H9 (cell line): ENCODE measurements around the gene GAS5. TPM values are rescaled to one million over a fixed set of nuclear protein-coding genes. Genes with fewer than 3 reads are reported as not detected.

Source experiments
- DNase-seq: peaks from one replicate; pipeline ENCODE4 v3.0.0-alpha.2; 2017
- H2AFZ ChIP-seq: one replicate; pipeline ENCODE4 v1.6.1; 2013; ENCODE audit warnings: mild to moderate bottlenecking, low read length, control low read depth, moderate library complexity
- H2AK5ac ChIP-seq: 2 replicates; pipeline ENCODE4 v1.6.1; 2013; ENCODE audit warnings: low read length, control low read depth, mixed read lengths; ENCODE audit not compliant: insufficient read length
- H2BK120ac ChIP-seq: one replicate; pipeline ENCODE4 v1.6.1; 2013; ENCODE audit warnings: low read depth, mild to moderate bottlenecking, low read length, control low read depth, inconsistent platforms; ENCODE audit not compliant: poor library complexity, severe bottlenecking
- H2BK12ac ChIP-seq: 2 replicates; pipeline ENCODE4 v1.6.1; 2013; ENCODE audit warnings: low read length, control low read depth, mixed read lengths, low read depth; ENCODE audit not compliant: insufficient read length
- H2BK15ac ChIP-seq: 2 replicates; pipeline ENCODE4 v1.6.1; 2013; ENCODE audit warnings: low read depth, low read length, control low read depth
- H2BK20ac ChIP-seq: one replicate; pipeline ENCODE4 v1.6.1; 2013; ENCODE audit warnings: low read depth, mild to moderate bottlenecking, low read length, control low read depth, inconsistent platforms; ENCODE audit not compliant: poor library complexity, severe bottlenecking
- H2BK5ac ChIP-seq: 2 replicates; pipeline ENCODE4 v1.6.1; 2013; ENCODE audit warnings: low read length, control low read depth, mixed read lengths; ENCODE audit not compliant: insufficient read length
- H3K14ac ChIP-seq: 2 replicates; pipeline ENCODE4 v1.6.1; 2013; ENCODE audit warnings: low read length, control low read depth; ENCODE audit not compliant: insufficient read depth
- H3K18ac ChIP-seq: 2 replicates; pipeline ENCODE4 v1.6.1; 2013; ENCODE audit warnings: low read depth, mild to moderate bottlenecking, mixed read lengths, low read length, control low read depth; ENCODE audit not compliant: insufficient read length
- H3K23ac ChIP-seq: 2 replicates; pipeline ENCODE4 v1.6.1; 2013; ENCODE audit warnings: low read length, control low read depth, mixed read lengths, low read depth; ENCODE audit not compliant: insufficient read length
- H3K23me2 ChIP-seq: 2 replicates; pipeline ENCODE4 v1.6.1; 2013; ENCODE audit warnings: low read depth, mild to moderate bottlenecking, mixed read lengths, low read length, control low read depth; ENCODE audit not compliant: insufficient read length, poor library complexity, severe bottlenecking
- H3K27ac ChIP-seq: 2 replicates; pipeline ENCODE4 v1.5.1; 2013; ENCODE audit warnings: low read length, control low read depth, mixed read lengths, low read depth; ENCODE audit not compliant: insufficient read length
- H3K27me3 ChIP-seq: 2 replicates; pipeline ENCODE4 v1.6.1; 2013; ENCODE audit warnings: low read length, control low read depth, inconsistent platforms; ENCODE audit not compliant: insufficient read depth
- H3K4ac ChIP-seq: 2 replicates; pipeline ENCODE4 v1.6.1; 2013; ENCODE audit warnings: low read depth, mild to moderate bottlenecking, control low read depth, inconsistent platforms, low read length, moderate library complexity
- H3K4me1 ChIP-seq: 2 replicates; pipeline ENCODE4 v1.6.1; 2013; ENCODE audit warnings: low read length, control low read depth, inconsistent platforms; ENCODE audit not compliant: insufficient read depth
- H3K4me2 ChIP-seq: 2 replicates; pipeline ENCODE4 v1.6.1; 2013; ENCODE audit warnings: low read length, control low read depth, mixed read lengths; ENCODE audit not compliant: insufficient read length, insufficient read depth
- H3K56ac ChIP-seq: 2 replicates; pipeline ENCODE4 v1.6.1; 2013; ENCODE audit warnings: low read depth, mild to moderate bottlenecking, mixed read lengths, low read length, control low read depth; ENCODE audit not compliant: insufficient read length
- H3K79me1 ChIP-seq: 2 replicates; pipeline ENCODE4 v1.6.1; 2013; ENCODE audit warnings: low read depth, mild to moderate bottlenecking, moderate library complexity, low read length, control low read depth, inconsistent platforms; ENCODE audit not compliant: insufficient read depth, poor library complexity, severe bottlenecking
- H3K79me2 ChIP-seq: 2 replicates; pipeline ENCODE4 v1.6.1; 2013; ENCODE audit warnings: low read length, control low read depth, inconsistent platforms; ENCODE audit not compliant: insufficient read depth
- H3K9ac ChIP-seq: 2 replicates; pipeline ENCODE4 v1.6.1; 2013; ENCODE audit warnings: low read length, control low read depth, mixed read lengths; ENCODE audit not compliant: insufficient read length; ENCODE audit errors: extremely low read depth
- H3K9me3 ChIP-seq: one replicate; pipeline ENCODE4 v1.6.1; 2013; ENCODE audit warnings: low read depth, low read length, inconsistent platforms; ENCODE audit not compliant: control insufficient read depth
- H3T11ph ChIP-seq: one replicate; pipeline ENCODE4 v1.6.1; 2013; ENCODE audit warnings: mild to moderate bottlenecking, low read length, control low read depth, inconsistent platforms
- H4K20me1 ChIP-seq: one replicate; pipeline ENCODE4 v1.6.1; 2013; ENCODE audit not compliant: control insufficient read depth, insufficient read length, insufficient read depth
- H4K5ac ChIP-seq: 2 replicates; pipeline ENCODE4 v1.6.1; 2013; ENCODE audit warnings: low read depth, mild to moderate bottlenecking, mixed read lengths, low read length, control low read depth; ENCODE audit not compliant: insufficient read length
- H4K8ac ChIP-seq: replicated peaks from 2 replicates; pipeline ENCODE4 v1.6.1; 2013; ENCODE audit warnings: low read length, control low read depth, mixed read lengths, low read depth; ENCODE audit not compliant: insufficient read length
- H4K91ac ChIP-seq: 2 replicates; pipeline ENCODE4 v1.6.1; 2013; ENCODE audit warnings: low read depth, mild to moderate bottlenecking, moderate library complexity, mixed read lengths, low read length, control low read depth; ENCODE audit not compliant: insufficient read length
- H3K27ac Mint-ChIP-seq, 3 experiments: 2 replicates in 2 of 3; 3 replicates in 1 of 3; pipeline ENCODE4 v1.8.0; 2020 to 2021; ENCODE audit warnings: mixed read lengths in 3 of 3, mild to moderate bottlenecking in 1 of 3, moderate library complexity in 1 of 3
- H3K27me3 Mint-ChIP-seq: 2 replicates; pipeline ENCODE4 v1.8.0; 2021; ENCODE audit warnings: low read depth, mild to moderate bottlenecking, moderate library complexity, mixed read lengths
- H3K36me3 Mint-ChIP-seq, 3 experiments: 2 replicates in 2 of 3; 3 replicates in 1 of 3; pipeline ENCODE4 v1.8.0; 2020 to 2021; ENCODE audit warnings: low read depth in 3 of 3, mixed read lengths in 3 of 3; ENCODE audit not compliant: insufficient read depth in 1 of 3
- H3K4me1 Mint-ChIP-seq, 2 experiments: 2 replicates each; pipeline ENCODE4 v1.8.0; 2020; ENCODE audit warnings: mixed read lengths in 2 of 2
- H3K4me3 Mint-ChIP-seq, 2 experiments: 2 replicates in 1 of 2; 3 replicates in 1 of 2; pipeline ENCODE4 v1.8.0; 2020 to 2021; ENCODE audit warnings: mild to moderate bottlenecking in 2 of 2, mixed read lengths in 2 of 2, moderate library complexity in 1 of 2
- H3K9me3 Mint-ChIP-seq, 2 experiments: 2 replicates in 1 of 2; 3 replicates in 1 of 2; pipeline ENCODE4 v1.8.0; 2020; ENCODE audit warnings: mild to moderate bottlenecking in 2 of 2, mixed read lengths in 2 of 2, moderate library complexity in 1 of 2
- WGBS: extraction: QIAGEN DNeasy Blood & Tissue Kit; methylation state at CpG from one replicate; pipeline ENCODE4 v1.1.7; 2013; ENCODE audit warnings: missing lambda C conversion rate, low lambda C conversion rate, mixed read lengths; ENCODE audit not compliant: insufficient read length; ENCODE audit errors: extremely low coverage; 5-methylcytosine and 5-hydroxymethylcytosine counted together
- total RNA-seq: library from RNA; stranded (reverse); gene quantifications from 2 replicates; pipeline ENCODE4 v1.2.1, GENCODE V29; 2021
- TF ChIP-seq, protein P1 (sequence below): fragments of 200-600 bp; sonication (generic); conservative IDR thresholded peaks from 3 replicates; pipeline ENCODE4 v1.8.0; 2021; ENCODE audit warnings: antibody characterized with exemption, mild to moderate bottlenecking

Gene GAS5
- total RNA-seq, 1 experiment from 2014 or later, result 690 TPM

GRCh38 chr1:173869021-173869359 is 1.2 kb upstream of the GAS5 start:
- TF ChIP-seq, protein P1, sequence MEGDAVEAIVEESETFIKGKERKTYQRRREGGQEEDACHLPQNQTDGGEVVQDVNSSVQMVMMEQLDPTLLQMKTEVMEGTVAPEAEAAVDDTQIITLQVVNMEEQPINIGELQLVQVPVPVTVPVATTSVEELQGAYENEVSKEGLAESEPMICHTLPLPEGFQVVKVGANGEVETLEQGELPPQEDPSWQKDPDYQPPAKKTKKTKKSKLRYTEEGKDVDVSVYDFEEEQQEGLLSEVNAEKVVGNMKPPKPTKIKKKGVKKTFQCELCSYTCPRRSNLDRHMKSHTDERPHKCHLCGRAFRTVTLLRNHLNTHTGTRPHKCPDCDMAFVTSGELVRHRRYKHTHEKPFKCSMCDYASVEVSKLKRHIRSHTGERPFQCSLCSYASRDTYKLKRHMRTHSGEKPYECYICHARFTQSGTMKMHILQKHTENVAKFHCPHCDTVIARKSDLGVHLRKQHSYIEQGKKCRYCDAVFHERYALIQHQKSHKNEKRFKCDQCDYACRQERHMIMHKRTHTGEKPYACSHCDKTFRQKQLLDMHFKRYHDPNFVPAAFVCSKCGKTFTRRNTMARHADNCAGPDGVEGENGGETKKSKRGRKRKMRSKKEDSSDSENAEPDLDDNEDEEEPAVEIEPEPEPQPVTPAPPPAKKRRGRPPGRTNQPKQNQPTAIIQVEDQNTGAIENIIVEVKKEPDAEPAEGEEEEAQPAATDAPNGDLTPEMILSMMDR, result no peak
- WGBS, result no CpG with 5 or more reads among the region's 5 CpGs
- Histone ChIP-seq H4K20me1 (no peaks in the 10 kb centered on the region), H2AFZ (no peak overlapping the region), H2AK5ac (no peak overlapping the region), H3K23ac (no peak overlapping the region), H3K18ac (no peak overlapping the region), H3K9ac (peak overlapping the region; percentile 89), H3K23me2 (peaks cover 10% of the 10 kb centered on the region), H4K8ac (no peak overlapping the region), H3K27ac (peak overlapping the region; percentile 63), H4K91ac (no peak overlapping the region), H2BK5ac (no peak overlapping the region), H3K4me2 (peak overlapping the region; percentile 96), H4K5ac (no peak overlapping the region), H3K4ac (no peak overlapping the region), H3K4me1 (no peaks in the 10 kb centered on the region), H3K27me3 (no peaks in the 10 kb centered on the region), H2BK20ac (no peak overlapping the region), H3K79me1 (no peaks in the 10 kb centered on the region), H3K56ac (no peak overlapping the region), H2BK12ac (no peak overlapping the region), H2BK120ac (no peak overlapping the region), H3K79me2 (peaks cover 16% of the 10 kb centered on the region; the same call in 1 of the 2 replicates), H3K14ac (no peak overlapping the region), H3K9me3 (no peaks in the 10 kb centered on the region), H2BK15ac (no peak overlapping the region), H3T11ph (no peak overlapping the region)
- H3K4me3 Mint-ChIP-seq, result peak overlapping the region; percentile 98 to 99
- peak overlapping the region; percentile 97 to 99 (median 98) for H3K27ac Mint-ChIP-seq
- no peak for DNase-seq
- peaks cover 0 to 9% of the 10 kb centered on the region in 2 experiments; a peak in 2 of 5 replicates for H3K9me3 Mint-ChIP-seq
- peaks cover 3% of the 10 kb centered on the region; the same call in 1 of the 2 replicates for H3K27me3 Mint-ChIP-seq
- H3K36me3 Mint-ChIP-seq, result peaks cover 51 to 68% (median 59%) of the 10 kb centered on the region in 3 experiments
- peaks cover 31 to 43% of the 10 kb centered on the region in 2 experiments for H3K4me1 Mint-ChIP-seq
